Measurements from ENCODE around the gene TBCK. TPM values are rescaled to one million over a fixed set of nuclear protein-coding genes. Genes with fewer than 3 reads are reported as not detected.

The TBCK gene
- total and polyA plus RNA-seq, 9 of the 15 experiments (the other 6 are each of a cell fraction or from before 2014, with no cell fraction given): 5.3 to 26.6 (median 16.2) TPM

GRCh38 chr4:106315476-106315967 lies 487 bp downstream of the TBCK start (continued):
- TF ChIP-seq, protein P1, sequence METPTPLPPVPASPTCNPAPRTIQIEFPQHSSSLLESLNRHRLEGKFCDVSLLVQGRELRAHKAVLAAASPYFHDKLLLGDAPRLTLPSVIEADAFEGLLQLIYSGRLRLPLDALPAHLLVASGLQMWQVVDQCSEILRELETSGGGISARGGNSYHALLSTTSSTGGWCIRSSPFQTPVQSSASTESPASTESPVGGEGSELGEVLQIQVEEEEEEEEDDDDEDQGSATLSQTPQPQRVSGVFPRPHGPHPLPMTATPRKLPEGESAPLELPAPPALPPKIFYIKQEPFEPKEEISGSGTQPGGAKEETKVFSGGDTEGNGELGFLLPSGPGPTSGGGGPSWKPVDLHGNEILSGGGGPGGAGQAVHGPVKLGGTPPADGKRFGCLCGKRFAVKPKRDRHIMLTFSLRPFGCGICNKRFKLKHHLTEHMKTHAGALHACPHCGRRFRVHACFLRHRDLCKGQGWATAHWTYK (CRISPR knock-in tag; IDR thresholded peaks at IDR 0.05): no peak
- TF ChIP-seq SPI1 (IDR thresholded peaks at IDR 0.05; ENCODE audit: borderline replicate concordance, low read depth, low read length): peak; percentile 54; the same call in 1 of the 2 replicates
- TF ChIP-seq ZNF197 (CRISPR knock-in tag; IDR thresholded peaks at IDR 0.05; ENCODE audit: low read depth): peak; percentile 22; the same call in 1 of the 2 replicates
- TF ChIP-seq NKRF (IDR thresholded peaks at IDR 0.05; ENCODE audit: borderline replicate concordance): no peak
- 0 out of 2 replicates have a peak, but pooled peaks have one; percentile 8 for TF ChIP-seq CTBP1 (IDR thresholded peaks at IDR 0.05; ENCODE audit: borderline replicate concordance)

DNA sequence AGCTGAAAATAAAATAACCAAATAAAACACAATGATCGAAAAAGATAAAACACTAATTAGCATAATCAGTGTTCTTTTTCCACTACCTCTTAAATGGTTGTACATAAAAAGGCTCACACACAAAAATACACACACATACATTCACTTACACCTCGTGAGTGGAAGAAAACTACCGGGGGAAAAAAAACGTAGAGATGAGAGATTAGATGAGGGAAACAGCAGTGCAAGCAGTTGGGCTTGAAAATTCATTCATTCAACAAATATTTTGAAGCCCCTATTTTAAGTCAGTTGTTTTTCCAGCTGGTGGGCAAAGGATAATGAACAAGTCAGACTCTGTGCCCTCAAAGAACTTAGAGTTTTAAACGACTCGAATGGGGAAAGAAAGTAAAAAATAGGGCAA lies 1.0 kb downstream of the TBCK start:
- peak overlapping the region; percentile 99 for H3K27ac ChIP-seq (ENCODE audit: extremely low read depth, low read depth, low read length)
- peak overlapping the region; percentile 96 for H3K4me3 ChIP-seq
- no peaks in the 10 kb centered on the region for H3K9me3 ChIP-seq (replicated peaks; ENCODE audit: control insufficient read depth, insufficient read depth, low read depth, low read length)
- DNase-seq (ENCODE audit: extremely low read depth in 1 of 4, low spot score in 3 of 4) (peak in 1 of 4 experiments; percentile 12), FAIRE-seq (no peak), ATAC-seq (no peak)
- no peaks in the 10 kb centered on the region for H4K20me1 ChIP-seq (replicated peaks; ENCODE audit: control insufficient read depth, insufficient read depth, low read length)
- WGBS (ENCODE audit: insufficient coverage, low coverage, missing lambda C conversion rate): 2% methylated on average over 6 of the region's 6 CpGs
- BruUV-seq (replicated peaks): no TSS peak
- intact Hi-C loops (cut with micrococcal nuclease) (loop anchor here (5.0 kb wide), 1 partner anchor 1407 kb away; the partner anchor contains the start of gene PAPSS1), in situ Hi-C loops (cut with MboI) (loop anchor here (25.0 kb wide), 1 partner anchor 1397 kb away; the partner anchor contains the start of gene PAPSS1)
- peaks cover 8 to 15% of the 10 kb centered on the region in 2 experiments; a peak in 4 of 5 replicates for H3K4me1 ChIP-seq (replicated peaks in 1 of 2; ENCODE audit: control insufficient read depth in 2 of 2, insufficient read depth in 2 of 2, low read length in 2 of 2)
- peak overlapping the region; percentile 98 for H3K4me2 ChIP-seq (ENCODE audit: insufficient read depth, low read length)
- H3K36me3 ChIP-seq (ENCODE audit: control insufficient read depth, insufficient read depth, low read length): peaks cover under 1% of the 10 kb centered on the region; the same call in 2 of the 3 replicates
- ChIA-PET CTCF (ENCODE audit: low intra/inter-chr PET ratio) (no interaction called here), POLR2A (interaction anchor here (1.3 to 1.4 kb wide), 4 partner anchors 11 to 17 kb away, joined by 3 to 8 read pairs (median 4); no protein-coding TSS in a partner anchor)
- peaks cover 97% of the 10 kb centered on the region for H3K79me2 ChIP-seq (ENCODE audit: control insufficient read depth, insufficient read depth, low read length)
- H3K27me3 ChIP-seq (ENCODE audit: control insufficient read depth in 2 of 2, insufficient read depth in 2 of 2, low read length in 2 of 2): no peaks in the 10 kb centered on the region
- peak overlapping the region; percentile 99 for H2AFZ ChIP-seq (ENCODE audit: low read depth, low read length)
- peak overlapping the region; percentile 76 to 98; a peak in 3 of 4 replicates for H3K9ac ChIP-seq (ENCODE audit: insufficient read depth in 1 of 2, low read depth in 2 of 2, low read length in 2 of 2)
- no peaks in the 10 kb centered on the region for H3K9me1 ChIP-seq (ENCODE audit: control insufficient read depth, insufficient read depth, low read length)
- TF ChIP-seq PHTF2 (CRISPR knock-in tag; IDR thresholded peaks at IDR 0.05) (no peak), ZNF143 (CRISPR knock-in tag; IDR thresholded peaks at IDR 0.05) (no peak), CC2D1A (IDR thresholded peaks at IDR 0.05) (0 out of 2 replicates have a peak, but pooled peaks have one; percentile 2), PRMT5 (CRISPR knock-in tag; IDR thresholded peaks at IDR 0.05) (no peak), IRF2 (CRISPR knock-in tag; IDR thresholded peaks at IDR 0.05) (no peak), IFI16 (CRISPR knock-in tag; IDR thresholded peaks at IDR 0.05) (no peak), TARDBP (IDR thresholded peaks at IDR 0.05) (no peak), TEAD1 (CRISPR knock-in tag; IDR thresholded peaks at IDR 0.05) (no peak), LCOR (CRISPR knock-in tag; IDR thresholded peaks at IDR 0.05) (no peak), MXD1 (CRISPR knock-in tag; IDR thresholded peaks at IDR 0.05; ENCODE audit: borderline replicate concordance, poor library complexity, severe bottlenecking) (no peak), ARNT (IDR thresholded peaks at IDR 0.05) (no peak)

All from K562 (cell line).